Measurements from ENCODE around the gene HDAC10.

Gene HDAC10

DNA sequence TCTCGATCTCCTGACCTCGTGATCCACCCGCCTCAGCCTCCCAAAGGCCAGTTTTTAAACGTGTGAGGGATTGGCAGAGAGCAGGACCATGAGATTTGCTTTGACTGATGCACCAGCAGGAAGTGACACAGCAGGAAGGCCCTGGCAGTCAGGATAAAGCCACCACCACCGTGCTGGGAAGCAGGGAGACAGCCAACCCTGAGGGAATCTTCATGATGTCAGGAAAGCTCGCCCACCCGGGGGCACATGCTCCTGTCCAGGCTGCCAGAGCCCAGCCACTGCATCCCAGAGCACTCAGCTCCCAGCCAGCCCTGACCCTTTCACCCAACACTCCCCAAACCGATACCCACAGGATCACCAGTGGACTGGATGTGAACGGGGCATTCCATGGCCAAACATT lies 12.3 kb downstream of the HDAC10 start:
- no peak for DNase-seq (ENCODE audit: low read depth)

GRCh38 chr22:50236731-50237409 lies 14.2 kb downstream of the HDAC10 start:
- DNase-seq (ENCODE audit: low read depth): no peak

DNA sequence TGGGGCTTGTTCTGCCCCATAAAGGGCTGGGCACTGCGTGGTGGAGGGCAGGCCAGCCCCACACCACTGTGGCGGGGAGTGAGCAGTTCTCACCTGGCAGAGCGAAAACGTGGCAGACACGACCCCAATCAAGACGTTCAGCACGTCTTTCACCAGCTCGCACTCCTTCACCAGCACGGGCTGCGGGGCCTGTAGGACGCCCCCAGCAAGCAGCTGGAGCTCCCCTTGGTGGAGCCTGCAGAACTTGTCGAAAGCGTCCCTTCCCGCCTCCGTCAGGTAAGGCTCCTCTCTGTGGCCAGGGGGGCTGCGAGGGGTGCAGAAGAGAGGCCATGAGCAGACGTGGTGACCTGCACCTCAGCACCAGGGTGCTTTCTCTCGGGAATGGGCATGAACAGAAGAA lies 17.8 kb downstream of the HDAC10 start:
- no peak for DNase-seq (ENCODE audit: low read depth)

DNA sequence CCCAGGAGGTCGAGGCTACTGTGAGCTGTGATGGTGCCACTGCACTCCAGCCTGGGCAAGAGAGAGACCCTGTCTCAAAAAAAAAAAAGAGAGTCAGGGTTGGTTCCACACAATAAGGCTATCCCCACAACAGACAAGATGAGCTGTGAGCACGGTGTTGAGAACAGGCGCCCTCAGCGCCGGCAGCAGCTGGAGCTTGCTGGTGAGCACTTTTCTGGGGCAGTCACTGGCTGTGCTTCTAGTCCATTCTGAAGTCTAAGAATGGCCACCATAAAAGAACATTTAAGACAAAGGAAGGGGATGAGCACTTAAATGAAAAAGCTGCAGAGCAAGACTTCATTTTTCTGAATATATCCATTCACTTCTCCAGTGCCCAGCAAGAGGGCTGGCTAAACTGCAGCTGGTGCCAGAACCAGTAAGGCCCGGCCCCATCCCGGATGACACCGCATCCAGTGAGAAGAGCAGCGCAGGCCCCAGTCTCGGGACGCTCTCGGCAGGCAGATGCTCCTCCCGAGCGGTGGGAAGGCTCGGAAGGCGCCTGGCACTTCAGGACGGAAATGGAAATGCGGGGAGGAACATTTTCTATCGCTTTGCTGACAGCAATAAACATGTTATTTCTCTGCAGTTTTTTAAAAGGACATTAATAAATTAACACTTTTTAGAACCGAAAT lies 18.4 kb downstream of the HDAC10 start:
- no peak for DNase-seq (ENCODE audit: low read depth)

DNA sequence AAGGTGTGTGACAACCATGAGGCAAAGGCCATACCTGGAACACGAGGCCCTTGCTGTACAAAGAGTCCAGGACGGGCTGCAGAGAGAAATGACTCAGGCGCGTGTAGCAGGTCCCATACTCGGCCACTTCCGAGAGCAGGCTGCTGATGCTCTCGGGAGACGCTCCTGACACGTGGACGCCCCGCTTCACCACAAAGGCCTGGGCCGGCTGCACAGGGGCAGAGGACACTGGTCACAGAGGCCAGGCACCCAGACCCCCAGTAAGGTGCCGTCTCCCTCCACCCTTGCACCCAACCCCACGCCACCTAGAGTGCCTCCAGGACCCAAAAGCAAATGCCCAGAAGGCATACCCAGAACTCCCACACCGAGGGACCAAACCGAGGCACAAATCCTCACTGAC lies 21.7 kb downstream of the HDAC10 start:
- no peak for DNase-seq (ENCODE audit: low read depth)

DNA sequence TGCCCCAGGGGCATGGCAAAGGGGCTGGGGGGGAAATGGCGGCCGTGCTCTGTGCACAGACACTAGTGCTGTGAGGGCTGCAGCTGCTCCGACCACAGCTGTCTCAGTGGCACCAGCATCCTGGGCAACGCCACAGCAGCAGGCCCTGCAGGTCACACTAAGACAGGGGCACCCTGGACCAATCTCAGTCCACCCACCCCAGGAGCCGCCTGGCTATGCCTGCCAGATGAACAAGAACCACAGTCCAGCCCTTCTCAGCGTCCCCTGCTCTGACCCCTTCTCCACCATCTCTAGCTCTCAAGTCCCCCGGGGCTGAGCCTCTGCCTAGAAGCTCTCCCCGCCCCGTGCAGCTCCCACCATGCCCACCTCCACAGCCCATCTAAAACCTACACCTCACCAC lies 22.7 kb downstream of the HDAC10 start:
- DNase-seq (ENCODE audit: low read depth): no peak

DNA sequence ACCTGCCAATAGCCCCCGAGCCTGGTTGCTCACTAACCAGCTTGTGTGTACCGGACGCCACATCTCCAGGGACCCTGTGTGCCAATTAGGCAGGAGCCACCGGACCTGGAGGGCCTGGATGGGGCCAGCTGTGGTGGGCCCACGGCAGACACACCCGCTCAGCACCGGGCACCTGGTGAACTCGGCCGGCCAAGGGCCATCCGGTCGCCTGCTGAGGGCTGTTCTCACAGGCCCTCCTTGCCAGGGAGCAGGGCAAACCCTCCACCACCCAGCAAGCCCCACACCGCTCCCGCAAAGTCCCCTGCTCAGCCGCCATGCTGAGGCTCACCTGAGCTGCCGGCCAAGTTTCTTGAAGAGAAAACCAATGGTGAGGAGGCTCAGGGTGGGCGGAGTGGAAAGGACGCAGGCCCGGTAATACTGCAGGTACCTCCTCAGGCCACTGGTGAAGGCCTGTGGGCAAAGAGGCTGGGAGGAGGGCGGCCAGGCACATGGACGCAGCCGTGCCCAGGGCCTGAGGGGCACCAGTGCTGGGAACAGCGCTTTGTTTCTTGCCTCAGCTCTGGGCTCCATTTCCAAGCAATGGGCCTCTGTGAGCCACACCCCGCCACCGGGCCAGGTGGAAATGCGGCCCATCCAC lies 23.4 kb downstream of the HDAC10 start:
- no peak for DNase-seq (ENCODE audit: low read depth)

DNA sequence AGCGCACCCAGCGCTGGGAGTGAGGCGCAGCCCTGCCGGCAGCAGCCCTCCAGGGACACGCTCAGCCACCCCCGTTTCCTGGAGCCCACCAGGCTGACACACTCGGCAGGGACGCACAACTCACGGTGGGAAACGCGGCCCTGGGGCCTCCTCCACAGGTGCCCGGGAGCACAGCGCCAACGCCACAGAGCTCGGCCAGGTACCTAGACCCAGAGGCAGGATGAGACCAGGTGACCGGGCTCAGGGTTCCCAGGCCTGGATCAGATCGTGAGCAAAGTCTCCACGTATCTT lies 24.2 kb downstream of the HDAC10 start:
- no peak for DNase-seq (ENCODE audit: low read depth)

DNA sequence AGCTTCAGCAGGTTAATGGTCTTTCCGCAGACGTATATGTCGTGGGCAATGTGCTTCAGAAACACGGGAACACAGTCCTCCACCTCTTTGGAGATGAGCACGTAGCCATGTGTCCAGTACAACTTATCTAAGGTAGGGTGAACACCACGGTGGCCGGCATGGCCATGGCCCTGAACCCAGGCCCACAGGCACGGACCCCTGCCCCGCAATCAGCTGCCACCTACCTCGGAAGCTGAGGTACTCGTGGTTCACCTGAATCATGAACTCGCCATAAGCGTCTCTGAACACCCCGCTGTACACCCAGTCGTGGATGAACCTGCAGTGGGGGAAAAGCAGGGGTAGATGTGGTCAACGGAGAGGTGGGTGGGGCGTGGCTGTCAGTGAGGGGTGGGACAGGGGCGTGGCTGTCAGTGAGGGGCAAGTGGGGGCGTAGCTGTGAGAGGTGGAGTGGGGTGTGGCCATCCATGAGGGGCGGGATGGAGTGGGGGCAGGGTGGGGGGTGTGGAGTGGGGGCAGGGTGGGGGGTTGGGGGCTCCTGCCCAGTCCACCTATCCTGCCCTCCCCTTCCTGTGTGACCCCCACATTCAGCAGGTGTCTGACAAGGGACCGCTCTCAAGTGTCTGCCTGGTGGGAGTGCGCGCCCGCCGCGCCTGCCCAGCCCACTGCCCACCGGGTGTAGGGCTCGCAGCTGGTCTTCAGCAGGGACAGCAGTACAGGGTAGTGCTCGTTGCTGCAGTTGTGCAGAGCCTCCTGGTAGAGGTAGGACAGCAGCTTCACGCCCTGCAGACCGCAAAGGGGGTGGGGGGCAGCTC lies 24.8 kb downstream of the HDAC10 start:
- no peak for DNase-seq (ENCODE audit: low read depth)

- no peak for DNase-seq (ENCODE audit: low read depth)
Measured at GRCh38 chr22:50225200-50225969, 25.7 kb downstream of the HDAC10 start.

- no peak for DNase-seq (ENCODE audit: low read depth)
Measured at GRCh38 chr22:50224071-50224470, 27.0 kb downstream of the HDAC10 start.

- DNase-seq (ENCODE audit: low read depth): no peak
Measured at GRCh38 chr22:50222508-50222907, 28.6 kb downstream of the HDAC10 start.

DNA sequence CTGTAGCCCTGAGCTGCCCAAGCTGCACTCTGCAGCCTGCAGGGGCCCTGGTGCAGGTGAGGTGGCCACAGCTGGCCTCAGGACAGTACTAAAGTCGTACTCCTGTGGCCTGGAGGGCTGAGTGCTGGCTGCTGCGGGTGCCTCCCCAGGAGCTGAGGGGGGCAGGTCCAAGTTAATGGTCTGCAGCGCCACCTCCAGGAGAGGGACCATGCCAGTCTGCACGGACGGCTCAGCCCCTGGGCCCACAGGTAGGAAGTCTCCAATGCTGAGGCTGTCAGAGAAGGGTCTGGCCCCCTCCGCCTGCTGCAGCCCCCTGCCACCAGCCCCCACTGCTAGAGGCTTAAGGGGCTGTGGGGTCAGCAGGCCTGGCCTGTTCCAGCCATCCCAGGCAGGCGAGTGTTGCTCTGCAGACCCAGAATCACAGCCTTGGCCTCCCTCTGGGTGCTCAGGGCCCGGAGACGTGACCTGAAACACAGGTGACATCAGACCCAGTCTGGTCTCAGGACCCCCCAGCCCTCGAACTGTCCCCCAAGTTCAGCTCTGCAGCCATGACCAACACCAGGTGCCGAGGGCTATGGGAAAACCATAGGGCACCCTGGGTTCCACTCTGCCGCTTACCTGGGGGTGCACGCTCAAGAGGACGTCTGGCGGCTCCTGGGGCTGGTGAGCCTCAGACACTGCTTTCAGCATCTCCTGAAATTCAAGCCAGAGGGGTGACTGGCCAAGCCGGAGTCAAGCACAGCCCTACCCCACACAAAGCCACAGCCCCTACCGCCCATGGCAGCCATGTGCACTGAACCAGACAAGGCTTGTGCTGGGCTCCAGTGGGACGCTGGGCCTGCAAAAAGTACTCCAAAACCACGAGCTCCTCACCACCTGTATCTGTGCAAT lies 29.4 kb downstream of the HDAC10 start:
- DNase-seq (ENCODE audit: low read depth): no peak

- no peak for DNase-seq (ENCODE audit: low read depth)
Measured at GRCh38 chr22:50220603-50221409, 30.3 kb downstream of the HDAC10 start.

- no peak for DNase-seq (ENCODE audit: low read depth)
Measured at GRCh38 chr22:50219800-50220602, 31.1 kb downstream of the HDAC10 start.

DNA sequence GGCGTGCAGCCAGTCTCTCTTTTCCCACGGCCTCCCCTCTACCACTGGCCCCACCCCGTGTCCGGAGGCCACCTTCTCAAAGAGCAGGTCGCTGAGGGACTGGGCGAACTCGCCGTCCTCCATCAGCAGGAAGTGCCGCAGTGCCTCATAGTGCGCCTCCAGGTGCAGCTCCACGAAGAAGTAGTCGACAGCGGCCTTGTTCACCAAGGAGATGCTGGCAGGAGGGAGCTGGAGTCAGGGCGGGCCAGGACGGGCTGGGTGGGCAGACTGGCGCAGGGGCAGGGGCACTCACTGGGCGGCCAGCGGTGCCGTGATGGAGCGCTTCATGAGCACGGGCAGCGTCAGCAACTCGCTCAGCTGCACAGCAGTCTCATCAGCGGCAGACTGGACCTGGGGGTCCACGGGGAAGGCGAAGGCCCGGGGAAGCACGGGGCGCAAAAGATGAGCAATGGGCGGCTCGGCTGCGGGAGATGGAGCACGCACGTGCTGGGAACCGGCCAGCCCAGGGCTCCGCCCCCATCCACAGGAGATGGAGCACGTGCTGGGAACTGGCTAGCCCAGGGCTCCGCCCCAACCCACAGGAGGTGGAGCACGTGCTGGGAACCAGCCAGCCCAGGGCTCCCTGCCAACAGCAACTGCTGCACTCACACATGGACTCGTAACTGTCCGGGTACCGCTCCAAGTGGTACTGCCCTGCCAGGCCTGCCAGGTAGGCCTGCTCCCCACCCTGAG lies 31.9 kb downstream of the HDAC10 start:
- DNase-seq (ENCODE audit: low read depth): no peak

- DNase-seq (ENCODE audit: low read depth): no peak
Measured at GRCh38 chr22:50218153-50218995, 32.7 kb downstream of the HDAC10 start.

Data from stimulated activated CD8-positive, alpha-beta memory T cell treated with anti-CD3 and anti-CD28 coated beads, Interleukin-15, amount 100 ng/mL, for 1 hour (primary cell).